HepG2 (cell line): ENCODE results near the gene GINS2. TPM values are rescaled to one million over a fixed set of nuclear protein-coding genes. Genes with fewer than 3 reads are reported as not detected.

ENCODE experiments used
- BHLHE40 ChIP-seq: IDR thresholded peaks from 2 replicates; pipeline ENCODE4 v1.6.1; 2011; ENCODE audit warnings: low read length, improper control_type of control experiment
- EP300 ChIP-seq, 3 experiments: sonication (generic) in 1 of 3; formaldehyde crosslinking in 1 of 3; IDR thresholded peaks; 2 replicates each; pipeline versions ENCODE4 v1.5.1 to v1.6.1; 2011 to 2020; ENCODE audit warnings: low read depth in 2 of 3, low read length in 2 of 3, borderline replicate concordance in 1 of 3, improper control_type of control experiment in 1 of 3, mild to moderate bottlenecking in 1 of 3, missing genetic modification reagents in 1 of 3, moderate library complexity in 1 of 3
- FOXA3 ChIP-seq: IDR thresholded peaks from 2 replicates; pipeline ENCODE4 v1.6.1; 2016; ENCODE audit warnings: missing genetic modification reagents, missing compliant biosample characterization
- FOXO1 ChIP-seq: sonication (generic); formaldehyde crosslinking; IDR thresholded peaks from 2 replicates; pipeline ENCODE4 v1.4.0; 2020; ENCODE audit warnings: missing genetic modification reagents
- HDAC1 ChIP-seq: sonication (generic); formaldehyde crosslinking; IDR thresholded peaks from 2 replicates; pipeline ENCODE4 v1.5.1; 2020; ENCODE audit warnings: mild to moderate bottlenecking, missing genetic modification reagents
- KMT2B ChIP-seq: IDR thresholded peaks from 2 replicates; pipeline ENCODE4 v1.6.1; 2016; ENCODE audit warnings: missing genetic modification reagents, missing compliant biosample characterization
- NFYC ChIP-seq: IDR thresholded peaks from 2 replicates; pipeline ENCODE4 v1.6.1; 2016; ENCODE audit warnings: missing genetic modification reagents, missing compliant biosample characterization
- PAWR ChIP-seq: sonication (generic); formaldehyde crosslinking; IDR thresholded peaks from 2 replicates; pipeline ENCODE4 v1.4.0; 2020; ENCODE audit warnings: missing genetic modification reagents, mild to moderate bottlenecking, borderline replicate concordance
- PAX8 ChIP-seq: sonication (generic); formaldehyde crosslinking; IDR thresholded peaks from 2 replicates; pipeline ENCODE4 v1.8.0; 2022; ENCODE audit warnings: mild to moderate bottlenecking, missing genetic modification reagents, borderline replicate concordance
- PBX2 ChIP-seq: IDR thresholded peaks from 2 replicates; pipeline ENCODE4 v1.6.1; 2016; ENCODE audit warnings: control low read depth
- PREB ChIP-seq: sonication (generic); formaldehyde crosslinking; IDR thresholded peaks from 2 replicates; pipeline ENCODE4 v1.4.0; 2020; ENCODE audit warnings: missing genetic modification reagents
- SKIL ChIP-seq: sonication (generic); formaldehyde crosslinking; IDR thresholded peaks from 2 replicates; pipeline ENCODE4 v1.8.0; 2022; ENCODE audit warnings: missing genetic modification reagents, mild to moderate bottlenecking, moderate library complexity, borderline replicate concordance
- SMAD9 ChIP-seq: sonication (generic); formaldehyde crosslinking; IDR thresholded peaks from 2 replicates; pipeline ENCODE4 v1.5.1; 2020; ENCODE audit warnings: mild to moderate bottlenecking, missing genetic modification reagents
- TBX2 ChIP-seq: sonication (generic); formaldehyde crosslinking; IDR thresholded peaks from 2 replicates; pipeline ENCODE4 v1.5.0; 2020; ENCODE audit warnings: missing genetic modification reagents, mild to moderate bottlenecking, borderline replicate concordance
- U2AF1 ChIP-seq: fragments of 200-400 bp; formaldehyde crosslinking; optimal IDR thresholded peaks from 2 replicates; pipeline ENCODE3; 2017; ENCODE audit warnings: mild to moderate bottlenecking, low read depth, low read length
- ZBTB42 ChIP-seq: sonication (generic); formaldehyde crosslinking; IDR thresholded peaks from 2 replicates; pipeline ENCODE4 v1.5.0; 2020; ENCODE audit warnings: mild to moderate bottlenecking, missing genetic modification reagents
- ZBTB43 ChIP-seq: sonication (generic); formaldehyde crosslinking; conservative IDR thresholded peaks from 2 replicates; pipeline ENCODE4 v1.4.0; 2020; ENCODE audit warnings: missing genetic modification reagents
- ZFP36L1 ChIP-seq: sonication (generic); formaldehyde crosslinking; IDR thresholded peaks from 2 replicates; pipeline ENCODE4 v1.8.0; 2022; ENCODE audit warnings: mild to moderate bottlenecking, missing genetic modification reagents, moderate library complexity
- ZNF136 ChIP-seq: sonication (generic); formaldehyde crosslinking; IDR thresholded peaks from 2 replicates; pipeline ENCODE4 v1.8.1; 2022; ENCODE audit warnings: low read depth, mild to moderate bottlenecking, moderate library complexity, missing genetic modification reagents
- ZNF343 ChIP-seq: sonication (generic); formaldehyde crosslinking; IDR thresholded peaks from 2 replicates; pipeline ENCODE4 v1.4.0; 2020; ENCODE audit warnings: mild to moderate bottlenecking, missing genetic modification reagents
- ZNF552 ChIP-seq: sonication (generic); formaldehyde crosslinking; IDR thresholded peaks from 2 replicates; pipeline ENCODE4 v1.9.0; 2022; ENCODE audit warnings: missing genetic modification reagents, mild to moderate bottlenecking, borderline replicate concordance
- ZNF558 ChIP-seq: sonication (generic); formaldehyde crosslinking; IDR thresholded peaks from 2 replicates; pipeline ENCODE4 v1.9.0; 2022; ENCODE audit warnings: mild to moderate bottlenecking, missing genetic modification reagents, borderline replicate concordance
- ZNF580 ChIP-seq: IDR thresholded peaks from 2 replicates; pipeline ENCODE4 v1.6.1; 2016; ENCODE audit warnings: low read depth, borderline replicate concordance
- ZNF782 ChIP-seq: sonication (generic); formaldehyde crosslinking; IDR thresholded peaks from 2 replicates; pipeline ENCODE4 v1.4.0; 2020; ENCODE audit warnings: missing genetic modification reagents, mild to moderate bottlenecking, borderline replicate concordance
- polyA plus RNA-seq, 8 experiments: library from polyadenylated mRNA; depleted of rRNA in 3 of 8; stranded (reverse) in 7 of 8; unstranded in 1 of 8; fragments of >200 nt; fragmentation: Illumina TruSeq in 4 of 8; extraction: Trizol in 4 of 8; gene quantifications; 2 replicates each; pipeline versions ENCODE4 v1.2.1 to v1.2.3, GENCODE V29; 2011 to 2016; ENCODE audit warnings: low read depth in 4 of 8, missing spikeins in 1 of 8, mixed read lengths in 1 of 8; ENCODE audit not compliant: insufficient read depth in 1 of 8
- total RNA-seq, 5 experiments: library from RNA; depleted of rRNA; stranded (reverse); fragments of >200 nt; fragmentation: Illumina TruSeq; extraction: Trizol; gene quantifications; 2 replicates each; pipeline ENCODE4 v1.2.3, GENCODE V29; 2016; ENCODE audit warnings: low read depth in 1 of 5

GINS2 gene
- total and polyA plus RNA-seq, 2 of the 13 experiments (the other 11 are each of a cell fraction or from before 2014, with no cell fraction given): 10.6 to 48.3 TPM

GRCh38 chr16:85688586-85689284 lies at the start of gene GINS2 (continued):
- TF ChIP-seq FOXA3 (CRISPR knock-in tag): no peak
- no peak for TF ChIP-seq PBX2 (CRISPR knock-in tag)
- TF ChIP-seq HDAC1: peak; percentile 89
- TF ChIP-seq ZNF343 (CRISPR knock-in tag): peak; percentile 84; the same call in 1 of the 2 replicates
- no peak for TF ChIP-seq SMAD9 (CRISPR knock-in tag)
- TF ChIP-seq ZNF580 (CRISPR knock-in tag): no peak; the same call in 1 of the 2 replicates
- TF ChIP-seq ZNF136 (CRISPR knock-in tag): no peak
- TF ChIP-seq SKIL (CRISPR knock-in tag): no peak
- peak; percentile 78; the same call in 1 of the 2 replicates for TF ChIP-seq ZBTB42 (CRISPR knock-in tag)
- TF ChIP-seq ZNF782 (CRISPR knock-in tag): no peak
- TF ChIP-seq ZBTB43: peak; percentile 71
- TF ChIP-seq PREB (CRISPR knock-in tag): no peak
- no peak; the same call in 1 of the 2 replicates for TF ChIP-seq FOXO1 (CRISPR knock-in tag)
- TF ChIP-seq KMT2B (CRISPR knock-in tag): peak; percentile 88
- no peak for TF ChIP-seq BHLHE40
- TF ChIP-seq TBX2 (CRISPR knock-in tag): peak; percentile 36
- TF ChIP-seq PAWR (CRISPR knock-in tag): no peak
- TF ChIP-seq ZFP36L1 (CRISPR knock-in tag): no peak
- no peak for TF ChIP-seq U2AF1
- no peak; the same call in 1 of the 2 replicates for TF ChIP-seq ZNF552
- TF ChIP-seq ZNF558 (CRISPR knock-in tag): peak; percentile 92; the same call in 1 of the 2 replicates
- peak; percentile 94 for TF ChIP-seq NFYC (CRISPR knock-in tag)
- no peak for TF ChIP-seq EP300 (IDR thresholded peaks at IDR 0.05; ENCODE audit: low read depth in 2 of 2, low read length in 2 of 2)
- TF ChIP-seq EP300 (CRISPR knock-in tag; IDR thresholded peaks at IDR 0.05; ENCODE audit: borderline replicate concordance): no peak
- TF ChIP-seq PAX8 (CRISPR knock-in tag): no peak; the same call in 1 of the 2 replicates
